ENCODE data around the gene GRIN2A.
A peak's percentile ranks its signal among the peaks of the same experiment; 100 is the strongest.

GRIN2A gene

DNA sequence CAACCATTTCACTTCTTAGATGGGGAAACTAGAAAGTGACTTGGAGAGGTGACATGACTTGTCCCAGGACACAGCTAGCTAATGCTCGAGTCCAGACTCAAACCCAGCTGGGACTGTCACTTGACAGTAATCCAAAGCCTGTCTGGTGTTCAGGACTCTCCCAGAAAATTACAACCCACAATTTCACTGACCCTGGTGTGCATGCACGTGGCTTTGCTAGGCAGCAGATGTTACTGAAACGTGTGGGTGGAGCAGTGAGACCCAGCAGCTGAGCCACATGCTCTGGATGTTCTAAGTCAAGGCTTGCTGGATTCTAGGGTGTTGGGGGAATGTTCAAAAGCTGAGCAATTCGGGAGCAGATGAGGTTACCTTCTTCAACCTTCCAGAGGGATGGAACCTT lies 364.6 kb downstream of the GRIN2A start:
- DNase-seq (ENCODE audit: low spot score) = no peak

DNA sequence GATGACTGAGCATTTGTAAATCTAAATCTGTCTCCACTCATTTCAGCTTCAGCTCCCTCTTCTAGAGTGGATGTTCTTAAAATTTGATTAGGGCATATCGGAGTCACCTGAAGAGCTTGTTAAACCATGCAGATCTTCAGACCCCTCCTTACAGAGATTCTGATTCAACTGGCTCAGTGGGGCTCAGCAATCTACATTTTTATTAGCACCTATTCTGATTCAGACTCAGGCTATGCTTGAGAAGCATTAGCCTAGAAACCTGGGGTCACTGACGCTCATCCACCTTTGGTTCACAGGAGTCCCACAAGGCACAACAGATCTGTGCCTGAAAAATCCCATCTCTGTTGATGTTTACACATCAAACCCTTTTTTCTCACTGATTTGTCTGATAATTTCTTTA lies 365.6 kb downstream of the GRIN2A start:
- DNase-seq (ENCODE audit: low spot score) = no peak

DNA sequence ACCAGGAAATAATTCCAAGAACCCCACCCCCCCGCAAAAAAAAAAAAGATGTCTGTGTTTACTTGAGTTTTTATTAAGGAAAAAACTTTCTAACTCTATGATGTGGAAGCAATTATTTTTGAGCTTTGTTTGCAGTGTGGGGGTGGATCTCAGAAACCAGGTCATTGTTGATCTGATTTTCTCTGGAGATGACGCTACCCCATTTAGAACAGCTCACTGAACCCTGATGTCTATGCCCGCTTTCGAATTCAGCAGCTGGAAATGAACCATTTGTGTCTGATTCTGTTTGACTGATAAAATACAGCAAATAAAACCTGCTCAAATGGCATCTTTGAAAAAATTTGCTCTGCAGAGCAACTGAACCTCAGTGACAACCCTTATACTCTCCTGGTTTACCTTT lies 368.6 kb downstream of the GRIN2A start:
- no peak for DNase-seq (ENCODE audit: low spot score)

- DNase-seq (ENCODE audit: low spot score) = no peak
Measured at GRCh38 chr16:9808210-9808609, 374.0 kb downstream of the GRIN2A start.

- DNase-seq (ENCODE audit: low spot score) = no peak
Measured at GRCh38 chr16:9807302-9807701, 374.9 kb downstream of the GRIN2A start.

DNA sequence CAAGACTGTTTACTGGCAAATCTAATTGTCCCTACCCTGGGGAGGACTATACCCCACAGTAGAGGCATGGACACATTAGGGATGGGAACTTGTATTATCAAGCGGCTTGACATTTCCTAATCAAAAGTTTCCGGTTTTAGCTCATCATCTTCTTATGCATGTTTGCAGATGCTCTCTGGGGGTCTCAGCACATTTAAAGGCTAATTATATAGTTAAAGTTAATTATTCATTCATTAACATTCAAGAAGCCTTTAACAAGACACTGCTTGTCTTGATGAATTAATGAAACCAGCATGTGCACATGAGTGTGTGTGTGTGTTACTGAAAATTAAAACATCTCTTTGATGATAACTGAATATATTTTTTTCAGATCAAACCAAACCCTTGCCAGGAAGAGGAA lies 377.1 kb downstream of the GRIN2A start:
- no peak for DNase-seq (ENCODE audit: low spot score)

- DNase-seq (ENCODE audit: low spot score) = no peak
Measured at GRCh38 chr16:9802160-9802559, 380.1 kb downstream of the GRIN2A start.

DNA sequence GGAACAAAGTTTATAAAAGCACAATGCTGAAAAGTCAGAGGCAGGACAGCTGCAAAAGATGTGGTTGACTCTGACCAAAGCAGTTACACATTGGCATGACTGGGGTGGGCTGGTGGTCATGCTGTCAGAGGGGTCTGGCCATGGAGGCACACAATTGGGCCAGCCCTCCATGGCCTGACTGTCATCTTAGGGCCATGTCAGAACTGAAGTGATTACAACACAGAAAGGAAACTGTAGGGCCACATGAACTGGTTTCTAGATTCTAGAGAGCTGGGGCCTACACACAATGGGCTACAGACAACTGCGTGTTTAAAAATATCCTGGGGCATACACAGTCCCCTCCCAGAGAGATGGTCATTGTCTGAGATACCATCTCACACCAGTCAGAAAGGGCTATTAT lies 380.6 kb downstream of the GRIN2A start:
- DNase-seq (ENCODE audit: low spot score) = no peak

DNA sequence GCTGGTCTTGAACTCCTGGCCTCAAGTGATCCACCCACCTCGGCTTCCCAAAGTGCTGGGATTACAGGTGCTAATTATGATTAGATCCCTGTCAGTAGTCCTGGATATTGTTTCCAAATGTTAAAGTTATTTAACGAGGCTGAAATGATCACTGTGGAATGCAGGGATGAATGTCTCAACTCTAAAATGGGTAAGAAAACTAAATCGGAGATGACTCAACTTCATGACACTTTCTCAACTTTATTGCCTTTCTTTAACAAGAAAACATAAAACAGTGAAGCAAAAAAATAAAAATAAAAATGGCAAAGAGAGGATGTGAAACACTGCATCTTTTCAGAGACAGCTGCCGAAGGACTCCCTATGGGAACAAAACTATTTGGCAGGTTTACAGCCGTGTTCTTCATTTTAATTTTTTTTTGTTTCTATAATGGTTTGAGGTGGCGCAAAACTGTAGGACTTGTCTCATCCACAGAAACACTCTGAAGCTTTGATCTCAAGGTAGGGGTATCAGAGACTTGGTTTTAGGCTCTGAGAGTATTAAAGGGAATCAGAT lies 382.0 kb downstream of the GRIN2A start:
- no peak for DNase-seq (ENCODE audit: low spot score)

GRCh38 chr16:9798952-9799580 lies 383.2 kb downstream of the GRIN2A start:
- no peak for DNase-seq (ENCODE audit: low spot score)

DNA sequence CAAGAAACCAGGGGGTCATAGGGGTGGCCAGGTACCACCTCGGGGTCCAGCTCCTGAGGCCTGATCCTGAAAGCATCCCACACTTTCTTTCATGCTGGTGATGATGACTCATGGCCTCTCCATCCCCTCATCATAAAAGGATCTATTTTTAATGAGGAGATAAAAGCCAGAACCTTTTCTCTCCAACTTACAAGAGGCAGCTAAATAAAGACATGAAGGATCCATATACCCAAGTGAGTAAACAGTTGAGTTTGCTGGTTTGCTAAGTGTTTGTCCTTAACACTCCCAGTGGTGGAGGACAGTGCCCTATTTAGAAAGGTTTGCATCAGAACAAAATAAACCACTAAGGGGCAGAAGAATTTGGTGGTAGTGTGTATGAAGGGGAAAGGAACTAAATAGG lies 383.8 kb downstream of the GRIN2A start:
- no peak for DNase-seq (ENCODE audit: low spot score)

DNA sequence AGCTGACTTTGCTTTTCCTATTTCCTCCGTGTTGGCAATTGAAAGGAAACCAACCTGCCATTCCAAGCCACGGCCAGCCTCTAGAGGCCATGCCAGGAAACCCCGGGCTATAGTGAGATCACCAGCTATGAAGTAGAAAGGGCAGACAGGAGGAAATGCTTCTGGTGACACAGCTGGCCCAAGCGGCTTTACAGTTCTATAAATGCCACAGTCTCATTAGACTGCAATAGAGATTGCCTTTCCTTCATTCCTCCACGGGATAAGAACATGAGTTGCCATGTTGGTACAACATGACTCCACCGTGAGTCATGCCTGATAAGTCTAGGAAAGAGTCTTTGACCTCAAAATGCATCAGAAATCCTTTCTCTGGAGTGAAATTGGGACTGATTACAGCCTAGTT lies 384.9 kb downstream of the GRIN2A start:
- peak; percentile 1 for DNase-seq (ENCODE audit: low spot score)

GRCh38 chr16:9793623-9794022 lies 388.6 kb downstream of the GRIN2A start:
- no peak for DNase-seq (ENCODE audit: low spot score)

DNA sequence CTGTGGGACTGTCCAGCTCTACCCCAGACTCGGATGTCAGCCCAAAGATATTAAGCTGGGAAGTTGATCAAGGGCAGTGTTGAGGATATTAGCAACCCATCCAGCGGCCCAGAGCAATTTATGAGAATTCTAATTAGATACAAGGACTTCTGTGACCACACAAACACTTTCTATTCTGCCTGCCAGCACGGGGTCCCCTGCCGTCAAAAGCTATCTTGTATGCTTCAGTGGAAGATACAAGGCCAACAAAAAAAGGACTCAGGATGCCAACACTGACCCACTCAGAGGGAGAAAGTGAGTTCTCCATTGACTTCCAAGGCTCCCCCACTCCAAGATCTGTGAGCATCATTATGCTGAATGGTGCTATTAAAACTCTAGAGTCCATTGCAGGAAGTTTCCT lies 390.7 kb downstream of the GRIN2A start:
- no peak for DNase-seq (ENCODE audit: low spot score)

DNA sequence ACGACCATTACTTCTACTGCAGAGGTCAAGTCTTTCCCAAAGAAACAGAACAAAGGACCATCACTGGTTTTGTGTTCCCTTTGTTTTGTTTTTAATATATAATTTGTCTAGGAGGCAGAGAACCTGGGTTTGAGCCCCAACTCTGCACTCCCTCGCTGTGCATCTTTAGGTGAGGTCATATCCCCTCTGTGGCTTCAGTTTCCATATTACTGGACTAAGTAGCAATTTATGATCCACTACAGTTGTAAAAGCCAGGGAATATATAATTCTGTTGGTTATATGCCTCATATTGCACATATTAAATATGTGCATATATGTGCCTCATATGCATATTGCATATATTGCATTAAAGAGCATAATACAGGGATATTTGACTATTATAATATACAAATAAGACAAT lies 392.0 kb downstream of the GRIN2A start:
- no peak for DNase-seq (ENCODE audit: low spot score)

DNA sequence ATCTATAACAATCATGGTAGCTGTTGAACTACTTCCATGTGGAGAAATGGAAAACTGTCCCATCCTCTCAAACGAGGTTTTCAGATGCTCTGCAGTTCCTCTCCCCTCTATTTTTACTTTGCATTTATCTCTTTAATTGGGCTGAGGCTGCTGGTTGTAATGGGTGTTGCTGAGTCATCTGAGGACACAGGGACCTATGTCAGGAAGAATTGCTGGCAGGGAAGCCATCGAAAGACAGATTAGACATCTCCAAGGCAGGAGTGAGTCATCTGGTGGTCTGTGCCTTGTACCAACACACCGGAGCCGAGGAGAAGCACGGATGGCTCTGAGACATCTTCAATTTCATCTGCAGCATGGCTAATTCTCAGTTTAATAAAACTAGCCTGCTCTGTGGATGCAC lies 394.5 kb downstream of the GRIN2A start:
- DNase-seq (ENCODE audit: low spot score) = no peak

DNA sequence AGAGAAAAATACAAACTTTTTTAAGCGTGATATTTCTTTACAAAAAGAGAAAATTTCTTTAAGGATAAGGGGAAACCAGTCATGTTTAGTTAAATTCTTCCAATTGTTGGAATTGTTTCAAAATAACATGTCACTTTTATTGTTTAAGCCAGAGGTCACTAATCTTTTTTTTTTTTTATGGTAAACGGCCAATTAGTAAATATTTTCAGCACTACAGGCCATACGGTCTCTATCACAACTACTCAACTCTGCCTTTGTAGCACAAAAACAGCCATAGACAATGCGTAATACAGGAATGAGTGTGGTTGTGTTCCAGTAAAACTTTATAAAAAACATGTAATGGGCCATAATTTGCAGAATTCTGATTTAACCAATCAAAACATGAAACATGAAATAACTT lies 401.4 kb downstream of the GRIN2A start:
- DNase-seq (ENCODE audit: low spot score) = no peak

DNA sequence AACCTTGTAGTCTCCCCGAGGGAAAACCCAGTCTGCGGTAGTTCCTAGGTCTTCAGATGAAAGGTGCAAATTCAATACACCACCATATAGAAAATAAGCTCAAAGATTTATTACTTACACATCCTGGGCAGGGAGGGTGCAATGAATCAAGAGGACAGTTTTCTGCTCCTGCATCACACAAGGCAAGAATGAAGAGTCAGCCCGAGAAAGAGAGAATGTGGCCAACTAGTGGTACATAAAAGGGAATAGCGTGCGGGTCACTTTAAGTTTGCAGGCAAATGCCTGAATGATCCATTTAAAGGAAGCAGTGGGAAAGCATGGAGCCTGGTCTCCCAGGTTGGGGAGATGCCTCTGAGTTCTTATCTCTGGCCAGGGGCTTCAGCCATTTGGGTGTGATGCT lies 403.4 kb downstream of the GRIN2A start:
- DNase-seq (ENCODE audit: low spot score) = no peak

- no peak for DNase-seq (ENCODE audit: low spot score)
Measured at GRCh38 chr16:9775998-9776397, 406.2 kb downstream of the GRIN2A start.

GRCh38 chr16:9773289-9773688 lies 408.9 kb downstream of the GRIN2A start:
- no peak for DNase-seq (ENCODE audit: low spot score)

GRCh38 chr16:9772526-9773225 lies 409.6 kb downstream of the GRIN2A start:
- no peak for DNase-seq (ENCODE audit: low spot score)

- no peak for DNase-seq (ENCODE audit: low spot score)
Measured at GRCh38 chr16:9766891-9767290, 415.3 kb downstream of the GRIN2A start.

GRCh38 chr16:9763505-9763904 lies 418.7 kb downstream of the GRIN2A start:
- DNase-seq (ENCODE audit: low spot score) = no peak

DNA sequence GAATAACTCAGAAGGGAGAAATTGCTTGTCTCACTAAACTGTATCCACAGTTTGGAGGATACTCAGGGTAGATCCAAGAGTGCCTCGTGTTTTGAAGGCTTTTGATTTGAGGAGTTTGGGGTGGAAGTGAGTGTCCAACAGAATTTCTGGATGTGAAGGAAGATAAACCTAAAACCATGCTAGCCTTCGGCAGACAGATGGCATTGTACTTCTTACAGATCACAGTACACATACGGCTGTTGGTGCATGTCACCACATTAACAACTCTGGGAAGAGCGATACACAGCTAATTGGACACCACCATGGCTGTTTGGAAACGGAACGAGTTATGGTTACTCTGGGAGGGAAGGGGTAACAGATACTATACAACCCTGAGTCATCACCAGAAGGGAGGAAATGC lies 420.4 kb downstream of the GRIN2A start:
- no peak for DNase-seq (ENCODE audit: low spot score)

Data from LoVo (cell line).